ENCODE data around the gene INVS. TPM values are rescaled to one million over a fixed set of nuclear protein-coding genes. Genes with fewer than 3 reads are reported as not detected.
"Not testable (repeated sequence)": the region's sequence is repeated elsewhere in the genome, so short reads cannot be mapped to it uniquely, and the experiment has no call there.

Gene INVS
- total RNA-seq, 2 donors from 2014 or later = 17.7 to 29.7 TPM

- Histone ChIP-seq H3K27ac (no peak overlapping the region), H3K36me3 (no peaks in the 10 kb centered on the region), H3K9me3 (no peaks in the 10 kb centered on the region), H3K27me3 (replicated peaks; ENCODE audit: insufficient read depth) (no peaks in the 10 kb centered on the region), H3K4me1 (replicated peaks) (no peaks in the 10 kb centered on the region), H3K4me3 (no peak overlapping the region)
- WGBS = 75% methylated on average over 2 of the region's 2 CpGs
- TF ChIP-seq POLR2AphosphoS5 (IDR thresholded peaks at IDR 0.05) = no peak
- no peak for TF ChIP-seq CTCF (IDR thresholded peaks at IDR 0.05)
- no peak for TF ChIP-seq POLR2A (IDR thresholded peaks at IDR 0.05)
- no peak for DNase-seq (ENCODE audit: low spot score)
- intact Hi-C loops (cut with DNase I) = no loop called here
These were observed 32.5 kb upstream of the INVS start for GRCh38 chr9:100066539-100066938.

- H3K9me3 ChIP-seq; DNase-seq (ENCODE audit: low spot score); intact Hi-C loops (cut with DNase I); H3K4me1 ChIP-seq (replicated peaks); H3K27ac ChIP-seq; H3K27me3 ChIP-seq (replicated peaks; ENCODE audit: insufficient read depth); H3K4me3 ChIP-seq; H3K36me3 ChIP-seq: not testable (repeated sequence)
- 98% methylated on average over 14 of the region's 30 CpGs for WGBS
These were observed 31.1 kb upstream of the INVS start for GRCh38 chr9:100067990-100068389.

GRCh38 chr9:100069068-100069467 lies 30.0 kb upstream of the INVS start:
- H3K4me3 ChIP-seq; H3K9me3 ChIP-seq; H3K36me3 ChIP-seq; H3K27me3 ChIP-seq (replicated peaks; ENCODE audit: insufficient read depth); intact Hi-C loops (cut with DNase I); DNase-seq (ENCODE audit: low spot score); H3K27ac ChIP-seq; H3K4me1 ChIP-seq (replicated peaks): not testable (repeated sequence)
- 86% methylated on average over 1 of the region's 3 CpGs for WGBS

- no peak for DNase-seq (ENCODE audit: low spot score)
- no peaks in the 10 kb centered on the region for H3K36me3 ChIP-seq
These were observed 28.7 kb upstream of the INVS start for GRCh38 chr9:100070104-100071041.

GRCh38 chr9:100071271-100071670 lies 27.8 kb upstream of the INVS start:
- no peaks in the 10 kb centered on the region for H3K9me3 ChIP-seq
- H3K4me3 ChIP-seq = no peak overlapping the region
- H3K36me3 ChIP-seq = no peaks in the 10 kb centered on the region
- no peak for DNase-seq (ENCODE audit: low spot score)
- intact Hi-C loops (cut with DNase I) = no loop called here
- TF ChIP-seq POLR2A (IDR thresholded peaks at IDR 0.05) (no peak), CTCF (IDR thresholded peaks at IDR 0.05) (no peak), POLR2AphosphoS5 (IDR thresholded peaks at IDR 0.05) (no peak)
- 97% methylated on average over 2 of the region's 2 CpGs for WGBS
- H3K27me3 ChIP-seq (replicated peaks; ENCODE audit: insufficient read depth) = no peaks in the 10 kb centered on the region
- no peaks in the 10 kb centered on the region for H3K4me1 ChIP-seq (replicated peaks)
- H3K27ac ChIP-seq = no peak overlapping the region

More at GRCh38 chr9:100070104-100071041, 28.7 kb upstream of the INVS start:
- TF ChIP-seq CTCF (IDR thresholded peaks at IDR 0.05) (no peak), POLR2AphosphoS5 (IDR thresholded peaks at IDR 0.05) (no peak), POLR2A (IDR thresholded peaks at IDR 0.05) (no peak)
- H3K4me1 ChIP-seq (replicated peaks) = no peaks in the 10 kb centered on the region
- no peaks in the 10 kb centered on the region for H3K27me3 ChIP-seq (replicated peaks; ENCODE audit: insufficient read depth)
- no peak overlapping the region for H3K4me3 ChIP-seq
- WGBS = 76% methylated on average over 2 of the region's 2 CpGs
- H3K27ac ChIP-seq = no peak overlapping the region
- no peaks in the 10 kb centered on the region for H3K9me3 ChIP-seq
- intact Hi-C loops (cut with DNase I) = no loop called here

GRCh38 chr9:100072805-100073204 lies 26.2 kb upstream of the INVS start:
- Histone ChIP-seq H3K36me3 (no peaks in the 10 kb centered on the region), H3K27ac (no peak overlapping the region), H3K27me3 (replicated peaks; ENCODE audit: insufficient read depth) (no peaks in the 10 kb centered on the region), H3K4me3 (no peak overlapping the region), H3K9me3 (no peaks in the 10 kb centered on the region), H3K4me1 (replicated peaks) (no peaks in the 10 kb centered on the region)
- TF ChIP-seq POLR2A (IDR thresholded peaks at IDR 0.05) = no peak
- no peak for TF ChIP-seq POLR2AphosphoS5 (IDR thresholded peaks at IDR 0.05)
- TF ChIP-seq CTCF (IDR thresholded peaks at IDR 0.05) = no peak
- DNase-seq (ENCODE audit: low spot score) = no peak
- 56% methylated on average over 2 of the region's 2 CpGs for WGBS
- intact Hi-C loops (cut with DNase I) = no loop called here

Data from prostate gland (tissue), 2 donors.